Activated CD8-positive, alpha-beta memory T cell treated with anti-CD3 and anti-CD28 coated beads, Interleukin-2, amount 50 U/mL, for 1 hour (primary cell): Measurements from ENCODE around the gene EXOC4.

Experiments used
- DNase-seq: peaks from one replicate; pipeline ENCODE4 v3.0.0-alpha.2; 2020; ENCODE audit errors: extremely low read depth

EXOC4 gene

GRCh38 chr7:133934262-133934976, 681.5 kb downstream of the EXOC4 start:
- no peak for DNase-seq

- DNase-seq = no peak
Measured at GRCh38 chr7:133934977-133935330, 682.1 kb downstream of the EXOC4 start.

GRCh38 chr7:133936074-133936473, 683.2 kb downstream of the EXOC4 start:
- DNase-seq = no peak

GRCh38 chr7:133937786-133938185, 684.9 kb downstream of the EXOC4 start:
- DNase-seq = no peak

- DNase-seq = no peak
Measured at GRCh38 chr7:133940368-133940767, 687.5 kb downstream of the EXOC4 start.

- no peak for DNase-seq
Measured at GRCh38 chr7:133941496-133941895, 688.6 kb downstream of the EXOC4 start.

- no peak for DNase-seq
Measured at GRCh38 chr7:133945497-133945896, 692.6 kb downstream of the EXOC4 start.

GRCh38 chr7:133947458-133948254, 694.8 kb downstream of the EXOC4 start:
- no peak for DNase-seq

- DNase-seq = no peak
Measured at GRCh38 chr7:133948588-133948987, 695.7 kb downstream of the EXOC4 start.

GRCh38 chr7:133950855-133951254, 698.0 kb downstream of the EXOC4 start:
- DNase-seq = no peak

- DNase-seq = no peak
Measured at GRCh38 chr7:133955208-133955607, 702.3 kb downstream of the EXOC4 start.

- no peak for DNase-seq
Measured at GRCh38 chr7:133957845-133958244, 705.0 kb downstream of the EXOC4 start.

GRCh38 chr7:133958822-133959221, 705.9 kb downstream of the EXOC4 start:
- no peak for DNase-seq

GRCh38 chr7:133959505-133959904, 706.6 kb downstream of the EXOC4 start:
- no peak for DNase-seq

- no peak for DNase-seq
Measured at GRCh38 chr7:133961724-133962123, 708.8 kb downstream of the EXOC4 start.

GRCh38 chr7:133962646-133963045, 709.8 kb downstream of the EXOC4 start:
- DNase-seq = no peak

- DNase-seq = no peak
Measured at GRCh38 chr7:133963629-133964028, 710.8 kb downstream of the EXOC4 start.

- DNase-seq = no peak
Measured at GRCh38 chr7:133971625-133972024, 718.7 kb downstream of the EXOC4 start.

GRCh38 chr7:133973710-133974109, 720.8 kb downstream of the EXOC4 start:
- no peak for DNase-seq

- DNase-seq = no peak
Measured at GRCh38 chr7:133975130-133975529, 722.3 kb downstream of the EXOC4 start.

GRCh38 chr7:133976140-133976539, 723.3 kb downstream of the EXOC4 start:
- DNase-seq = no peak

GRCh38 chr7:133977409-133978274, 724.8 kb downstream of the EXOC4 start:
- DNase-seq = no peak
